ENCODE measurements around the gene ANKRD23. TPM values are rescaled to one million over a fixed set of nuclear protein-coding genes. Genes with fewer than 3 reads are reported as not detected.

ANKRD23 gene
- total and polyA plus RNA-seq, 2 of the 13 experiments (the other 11 are each of a cell fraction or from before 2014, with no cell fraction given), result 1.5 to 1.6 TPM

GRCh38 chr2:96848264-96848663 is 4.4 kb upstream of the ANKRD23 start:
- H3K4me1 ChIP-seq (ENCODE audit: insufficient read depth, low read length), result peaks cover 14% of the 10 kb centered on the region
- no peak overlapping the region for H3K9ac ChIP-seq (ENCODE audit: insufficient read depth, low read depth, low read length)
- H3K79me2 ChIP-seq (ENCODE audit: insufficient read depth, low read length), result no peaks in the 10 kb centered on the region
- H3K4me2 ChIP-seq (ENCODE audit: low read depth, low read length), result no peak overlapping the region
- in situ Hi-C loops (cut with HindIII; ENCODE audit: extremely low pct_ligation_motif_present, low pct_unique_long_range_greater_than_20kb), result no loop called here
- no peak overlapping the region for H3K4me3 ChIP-seq (replicated peaks in 1 of 3; ENCODE audit: insufficient read depth in 1 of 3, low read depth in 2 of 3, low read length in 3 of 3)
- DNase-seq (ENCODE audit: low spot score) (peak; percentile 60), ATAC-seq (peak; percentile 92), FAIRE-seq (peak; percentile 77)
- no peak overlapping the region for H2AFZ ChIP-seq (ENCODE audit: low read length)
- no peaks in the 10 kb centered on the region for H3K27me3 ChIP-seq (ENCODE audit: control insufficient read depth in 1 of 2, insufficient read depth in 2 of 2, low read length in 2 of 2)
- WGBS (ENCODE audit: low lambda C conversion rate), result 62% methylated on average over 9 of the region's 9 CpGs
- POLR2A ChIA-PET, result interaction anchor here (1.1 to 3.3 kb wide), 3 partner anchors 9 to 20 kb away, joined by 3 to 16 read pairs (median 8); partner anchors contain the start of gene ANKRD39
- H3K9me3 ChIP-seq (ENCODE audit: low read length), result no peaks in the 10 kb centered on the region
- CTCF ChIA-PET (ENCODE audit: low intra/inter-chr PET ratio, low total read pairs), result no interaction called here
- no TSS peak for BruUV-seq (replicated peaks)
- intact Hi-C loops (cut with micrococcal nuclease; ENCODE audit: unreplicated experiment), result no loop called here
- peak overlapping the region; percentile 37 for H3K27ac ChIP-seq (ENCODE audit: extremely low read length, insufficient read depth, low read length)
- H4K20me1 ChIP-seq (ENCODE audit: insufficient read depth, low read length), result no peaks in the 10 kb centered on the region
- H3K36me3 ChIP-seq (replicated peaks in 1 of 2; ENCODE audit: control insufficient read depth in 1 of 2, insufficient read depth in 2 of 2, low read length in 2 of 2), result peaks cover 9 to 37% of the 10 kb centered on the region in 2 experiments
- peak; percentile 31; the same call in 1 of the 2 replicates for TF ChIP-seq THRA (CRISPR knock-in tag; IDR thresholded peaks at IDR 0.05; ENCODE audit: borderline replicate concordance)
- TF ChIP-seq EZH2 (conservative IDR thresholded peaks at IDR 0.05; ENCODE audit: low read depth, low read length), result no peak
- no peak for TF ChIP-seq NFYB (CRISPR knock-in tag; IDR thresholded peaks at IDR 0.05)
- no peak for TF ChIP-seq PAWR (CRISPR knock-in tag; IDR thresholded peaks at IDR 0.05; ENCODE audit: borderline replicate concordance)
- no peak for TF ChIP-seq ZFP41 (CRISPR knock-in tag; IDR thresholded peaks at IDR 0.05; ENCODE audit: borderline replicate concordance)
- TF ChIP-seq NR2F2 (IDR thresholded peaks at IDR 0.05; ENCODE audit: borderline replicate concordance, low read depth), result 0 out of 2 replicates have a peak, but pooled peaks have one; percentile 18
- TF ChIP-seq MXD1 (CRISPR knock-in tag; IDR thresholded peaks at IDR 0.05), result no peak
- TF ChIP-seq, protein P1, sequence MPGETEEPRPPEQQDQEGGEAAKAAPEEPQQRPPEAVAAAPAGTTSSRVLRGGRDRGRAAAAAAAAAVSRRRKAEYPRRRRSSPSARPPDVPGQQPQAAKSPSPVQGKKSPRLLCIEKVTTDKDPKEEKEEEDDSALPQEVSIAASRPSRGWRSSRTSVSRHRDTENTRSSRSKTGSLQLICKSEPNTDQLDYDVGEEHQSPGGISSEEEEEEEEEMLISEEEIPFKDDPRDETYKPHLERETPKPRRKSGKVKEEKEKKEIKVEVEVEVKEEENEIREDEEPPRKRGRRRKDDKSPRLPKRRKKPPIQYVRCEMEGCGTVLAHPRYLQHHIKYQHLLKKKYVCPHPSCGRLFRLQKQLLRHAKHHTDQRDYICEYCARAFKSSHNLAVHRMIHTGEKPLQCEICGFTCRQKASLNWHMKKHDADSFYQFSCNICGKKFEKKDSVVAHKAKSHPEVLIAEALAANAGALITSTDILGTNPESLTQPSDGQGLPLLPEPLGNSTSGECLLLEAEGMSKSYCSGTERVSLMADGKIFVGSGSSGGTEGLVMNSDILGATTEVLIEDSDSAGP (CRISPR knock-in tag; IDR thresholded peaks at IDR 0.05; ENCODE audit: borderline replicate concordance), result peak; percentile 39; the same call in 1 of the 2 replicates
- 0 out of 2 replicates have a peak, but pooled peaks have one; percentile 42 for TF ChIP-seq ZNF782 (CRISPR knock-in tag; IDR thresholded peaks at IDR 0.05; ENCODE audit: borderline replicate concordance)
- no peak for TF ChIP-seq SOX6 (IDR thresholded peaks at IDR 0.05)
- peak; percentile 29 for TF ChIP-seq SOX6 (CRISPR knock-in tag; IDR thresholded peaks at IDR 0.05)
- TF ChIP-seq PTBP1 (IDR thresholded peaks at IDR 0.05; ENCODE audit: low read depth, low read length, poor library complexity, severe bottlenecking), result no peak
- TF ChIP-seq, protein P2, sequence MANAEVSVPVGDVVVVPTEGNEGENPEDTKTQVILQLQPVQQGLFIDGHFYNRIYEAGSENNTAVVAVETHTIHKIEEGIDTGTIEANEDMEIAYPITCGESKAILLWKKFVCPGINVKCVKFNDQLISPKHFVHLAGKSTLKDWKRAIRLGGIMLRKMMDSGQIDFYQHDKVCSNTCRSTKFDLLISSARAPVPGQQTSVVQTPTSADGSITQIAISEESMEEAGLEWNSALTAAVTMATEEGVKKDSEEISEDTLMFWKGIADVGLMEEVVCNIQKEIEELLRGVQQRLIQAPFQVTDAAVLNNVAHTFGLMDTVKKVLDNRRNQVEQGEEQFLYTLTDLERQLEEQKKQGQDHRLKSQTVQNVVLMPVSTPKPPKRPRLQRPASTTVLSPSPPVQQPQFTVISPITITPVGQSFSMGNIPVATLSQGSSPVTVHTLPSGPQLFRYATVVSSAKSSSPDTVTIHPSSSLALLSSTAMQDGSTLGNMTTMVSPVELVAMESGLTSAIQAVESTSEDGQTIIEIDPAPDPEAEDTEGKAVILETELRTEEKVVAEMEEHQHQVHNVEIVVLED (CRISPR knock-in tag; IDR thresholded peaks at IDR 0.05; ENCODE audit: borderline replicate concordance), result 0 out of 2 replicates have a peak, but pooled peaks have one; percentile 29
- TF ChIP-seq, protein P3, sequence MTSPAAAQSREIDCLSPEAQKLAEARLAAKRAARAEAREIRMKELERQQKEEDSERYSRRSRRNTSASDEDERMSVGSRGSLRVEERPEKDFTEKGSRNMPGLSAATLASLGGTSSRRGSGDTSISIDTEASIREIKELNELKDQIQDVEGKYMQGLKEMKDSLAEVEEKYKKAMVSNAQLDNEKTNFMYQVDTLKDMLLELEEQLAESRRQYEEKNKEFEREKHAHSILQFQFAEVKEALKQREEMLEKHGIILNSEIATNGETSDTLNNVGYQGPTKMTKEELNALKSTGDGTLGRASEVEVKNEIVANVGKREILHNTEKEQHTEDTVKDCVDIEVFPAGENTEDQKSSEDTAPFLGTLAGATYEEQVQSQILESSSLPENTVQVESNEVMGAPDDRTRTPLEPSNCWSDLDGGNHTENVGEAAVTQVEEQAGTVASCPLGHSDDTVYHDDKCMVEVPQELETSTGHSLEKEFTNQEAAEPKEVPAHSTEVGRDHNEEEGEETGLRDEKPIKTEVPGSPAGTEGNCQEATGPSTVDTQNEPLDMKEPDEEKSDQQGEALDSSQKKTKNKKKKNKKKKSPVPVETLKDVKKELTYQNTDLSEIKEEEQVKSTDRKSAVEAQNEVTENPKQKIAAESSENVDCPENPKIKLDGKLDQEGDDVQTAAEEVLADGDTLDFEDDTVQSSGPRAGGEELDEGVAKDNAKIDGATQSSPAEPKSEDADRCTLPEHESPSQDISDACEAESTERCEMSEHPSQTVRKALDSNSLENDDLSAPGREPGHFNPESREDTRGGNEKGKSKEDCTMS (CRISPR knock-in tag; conservative IDR thresholded peaks at IDR 0.05), result no peak
- no peak for TF ChIP-seq RXRA (CRISPR knock-in tag; IDR thresholded peaks at IDR 0.05)
- TF ChIP-seq ZFYVE20 (CRISPR knock-in tag; IDR thresholded peaks at IDR 0.05; ENCODE audit: borderline replicate concordance, low read depth), result no peak

Data from HepG2 (cell line).